HepG2 (cell line): ENCODE data around the gene CLEC11A. TPM values are rescaled to one million over a fixed set of nuclear protein-coding genes. Genes with fewer than 3 reads are reported as not detected.

Source experiments
- ATAC-seq: fragments of 200-7000 bp; cut with Tn5 transposase; 3 replicates; pipeline ENCODE4 v1.9.1; 2020; ENCODE audit warnings: mild to moderate bottlenecking, moderate library complexity
- BruUV-seq: library from RNA; stranded (reverse); fragments of 400-500 nt; replicated peaks from 2 replicates; lab custom pipeline; 2021; lab: Mats Ljungman, UMichigan
- CTCF ChIA-PET: fragments of 300-600 bp; formaldehyde crosslinking; extraction: SDS; loops from one replicate; lab custom pipeline; 2021; ENCODE audit warnings: low total read pairs, inconsistent platforms, low intra/inter-chr PET ratio; lab: Yijun Ruan, JAX
- POLR2A ChIA-PET: fragments of 350-600 bp; sonication (Branson Sonifier 250); formaldehyde crosslinking; loops from one replicate; lab custom pipeline; 2020; ENCODE audit warnings: antibody characterized with exemption, inconsistent platforms; lab: Yijun Ruan, JAX
- DNase-seq: peaks from one replicate; pipeline ENCODE4 v3.0.0-alpha.2; 2015; ENCODE audit warnings: low spot score
- FAIRE-seq: peaks from 3 replicates; lab custom pipeline; 2011; peaks lifted over from hg19 to GRCh38; lab: Jason Lieb, UNC
- H2AFZ ChIP-seq: one replicate; pipeline ENCODE4 v1.6.1; 2011; ENCODE audit warnings: low read length, inconsistent platforms
- H3K27ac ChIP-seq: fragments of 300-600 bp; 3 replicates; pipeline ENCODE4 v1.8.0; 2011; ENCODE audit warnings: mixed run types, mild to moderate bottlenecking, mixed read lengths, low read length, inconsistent platforms; ENCODE audit not compliant: insufficient read depth; ENCODE audit errors: extremely low read length
- H3K27me3 ChIP-seq, 2 experiments: fragments of 200-600 bp in 1 of 2; 2 replicates in 1 of 2; 3 replicates in 1 of 2; pipeline versions ENCODE4 v1.6.0 to v1.8.0; 2011; ENCODE audit warnings: low read length in 2 of 2, mild to moderate bottlenecking in 2 of 2, moderate library complexity in 2 of 2, inconsistent platforms in 1 of 2; ENCODE audit not compliant: insufficient read depth in 2 of 2, control insufficient read depth in 1 of 2
- H3K36me3 ChIP-seq, 2 experiments: fragments of 200-600 bp in 1 of 2; replicated peaks in 1 of 2; 2 replicates in 1 of 2; 3 replicates in 1 of 2; pipeline versions ENCODE4 v1.5.1 to v1.8.0; 2011; ENCODE audit warnings: low read length in 2 of 2, inconsistent platforms in 1 of 2; ENCODE audit not compliant: insufficient read depth in 2 of 2, control insufficient read depth in 1 of 2
- H3K4me1 ChIP-seq: 2 replicates; pipeline ENCODE4 v1.5.1; 2012; ENCODE audit warnings: low read length, inconsistent platforms; ENCODE audit not compliant: insufficient read depth
- H3K4me2 ChIP-seq: 2 replicates; pipeline ENCODE4 v1.6.0; 2011; ENCODE audit warnings: low read depth, low read length, inconsistent platforms
- H3K4me3 ChIP-seq, 3 experiments: fragments of 200-600 bp in 1 of 3; sonication (generic), shearing (Covaris generic) in 1 of 3; replicated peaks in 1 of 3; 2 replicates each; pipeline ENCODE4 v1.5.1; 2011 to 2016; ENCODE audit warnings: low read length in 3 of 3, inconsistent platforms in 2 of 3, low read depth in 2 of 3, mild to moderate bottlenecking in 2 of 3, control low read depth in 1 of 3, mixed read lengths in 1 of 3; ENCODE audit not compliant: insufficient read depth in 1 of 3
- H3K79me2 ChIP-seq: one replicate; pipeline ENCODE4 v1.6.1; 2011; ENCODE audit warnings: low read length, inconsistent platforms; ENCODE audit not compliant: insufficient read depth
- H3K9ac ChIP-seq: 2 replicates; pipeline ENCODE4 v1.6.0; 2011; ENCODE audit warnings: mild to moderate bottlenecking, low read depth, low read length, inconsistent platforms; ENCODE audit not compliant: insufficient read depth
- H3K9me3 ChIP-seq: 2 replicates; pipeline ENCODE4 v1.5.1; 2012; ENCODE audit warnings: mild to moderate bottlenecking, low read length
- H4K20me1 ChIP-seq: 2 replicates; pipeline ENCODE4 v1.6.0; 2011; ENCODE audit warnings: inconsistent platforms, mild to moderate bottlenecking, low read length, moderate library complexity; ENCODE audit not compliant: insufficient read depth
- ARID2 ChIP-seq: sonication (generic); formaldehyde crosslinking; IDR thresholded peaks from 2 replicates; pipeline ENCODE4 v1.8.1; 2022; ENCODE audit warnings: mild to moderate bottlenecking, missing genetic modification reagents, borderline replicate concordance
- ATM ChIP-seq: fragments of 450-650 bp; IDR thresholded peaks from 2 replicates; pipeline ENCODE4 v1.7.1; 2017; ENCODE audit warnings: mild to moderate bottlenecking, borderline replicate concordance
- ELF4 ChIP-seq: sonication (generic); formaldehyde crosslinking; IDR thresholded peaks from 2 replicates; pipeline ENCODE4 v1.5.0; 2020; ENCODE audit warnings: missing genetic modification reagents, mild to moderate bottlenecking, moderate library complexity, borderline replicate concordance
- HDAC1 ChIP-seq: sonication (generic); formaldehyde crosslinking; IDR thresholded peaks from 2 replicates; pipeline ENCODE4 v1.5.1; 2020; ENCODE audit warnings: mild to moderate bottlenecking, missing genetic modification reagents
- ZNF567 ChIP-seq: sonication (generic); formaldehyde crosslinking; IDR thresholded peaks from 2 replicates; pipeline ENCODE4 v1.8.1; 2023; ENCODE audit warnings: mild to moderate bottlenecking, missing genetic modification reagents, borderline replicate concordance
- WGBS: methylation state at CpG from one replicate; pipeline ENCODE4 v1.1.6; 2017; ENCODE audit warnings: low lambda C conversion rate; 5-methylcytosine and 5-hydroxymethylcytosine counted together
- in situ Hi-C: cut with HindIII; loops from 2 replicates; pipeline ENCODE4 v1.10.0; 2017; ENCODE audit warnings: low pct_unique_long_range_greater_than_20kb; ENCODE audit not compliant: extremely low pct_ligation_motif_present
- intact Hi-C: fragments of 100-400 bp; cut with micrococcal nuclease; formaldehyde crosslinking; loops from one replicate; pipeline ENCODE4 v1.10.0; 2022; ENCODE audit not compliant: unreplicated experiment
- polyA plus RNA-seq, 8 experiments: library from polyadenylated mRNA; depleted of rRNA in 3 of 8; stranded (reverse) in 7 of 8; unstranded in 1 of 8; fragments of >200 nt; fragmentation: Illumina TruSeq in 4 of 8; extraction: Trizol in 4 of 8; gene quantifications; 2 replicates each; pipeline versions ENCODE4 v1.2.1 to v1.2.3, GENCODE V29; 2011 to 2016; ENCODE audit warnings: low read depth in 4 of 8, missing spikeins in 1 of 8, mixed read lengths in 1 of 8; ENCODE audit not compliant: insufficient read depth in 1 of 8
- total RNA-seq, 5 experiments: library from RNA; depleted of rRNA; stranded (reverse); fragments of >200 nt; fragmentation: Illumina TruSeq; extraction: Trizol; gene quantifications; 2 replicates each; pipeline ENCODE4 v1.2.3, GENCODE V29; 2016; ENCODE audit warnings: low read depth in 1 of 5
- TF ChIP-seq, protein P1 (sequence below), 2 experiments: IDR thresholded peaks; 2 replicates each; pipeline ENCODE4 v1.6.1; 2011 to 2012; ENCODE audit warnings: low read length in 2 of 2, borderline replicate concordance in 1 of 2, low read depth in 1 of 2, mild to moderate bottlenecking in 1 of 2, moderate library complexity in 1 of 2

CLEC11A gene
- total and polyA plus RNA-seq, 2 of the 13 experiments (the other 11 are each of a cell fraction or from before 2014, with no cell fraction given) = not detected

DNA sequence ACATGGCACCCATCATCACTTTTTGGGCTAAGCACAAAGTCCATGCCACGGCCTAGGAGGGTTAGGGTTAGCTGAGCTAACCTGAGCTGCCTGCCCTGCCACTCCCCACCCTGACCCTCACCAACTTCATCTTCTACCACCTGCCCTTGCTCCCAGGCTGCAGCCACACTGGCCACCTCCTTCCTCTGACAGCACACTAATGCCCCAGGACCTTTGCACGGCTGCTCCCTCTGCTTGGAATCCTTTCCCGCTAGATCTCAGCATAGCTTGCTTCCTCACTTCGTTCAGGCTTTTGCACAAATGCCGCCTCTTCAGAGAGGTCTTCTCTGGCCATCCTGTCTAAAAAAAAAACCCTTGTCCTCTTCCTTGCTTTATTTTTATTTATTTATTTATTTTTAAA, 16.8 kb upstream of the CLEC11A start:
- H2AFZ ChIP-seq = no peak overlapping the region
- 0 out of 2 replicates have a peak, but pooled peaks cover 3% of the 10 kb centered on the region for H4K20me1 ChIP-seq
- no peak overlapping the region for H3K27ac ChIP-seq
- no peaks in the 10 kb centered on the region for H3K4me1 ChIP-seq
- in situ Hi-C loops = no loop called here
- ChIA-PET CTCF (no interaction called here), POLR2A (no interaction called here)
- H3K4me2 ChIP-seq = no peak overlapping the region
- 17% methylated on average over 5 of the region's 5 CpGs for WGBS
- FAIRE-seq (no peak), ATAC-seq (no peak)
- no peaks in the 10 kb centered on the region for H3K9me3 ChIP-seq
- BruUV-seq = no TSS peak
- peaks cover 7 to 33% of the 10 kb centered on the region in 2 experiments; a peak in 3 of 5 replicates for H3K27me3 ChIP-seq
- TF ChIP-seq ATM (no peak), ARID2 (CRISPR knock-in tag) (no peak), ZNF567 (CRISPR knock-in tag) (no peak), ELF4 (no peak), HDAC1 (CRISPR knock-in tag) (no peak)
- TF ChIP-seq, protein P1, sequence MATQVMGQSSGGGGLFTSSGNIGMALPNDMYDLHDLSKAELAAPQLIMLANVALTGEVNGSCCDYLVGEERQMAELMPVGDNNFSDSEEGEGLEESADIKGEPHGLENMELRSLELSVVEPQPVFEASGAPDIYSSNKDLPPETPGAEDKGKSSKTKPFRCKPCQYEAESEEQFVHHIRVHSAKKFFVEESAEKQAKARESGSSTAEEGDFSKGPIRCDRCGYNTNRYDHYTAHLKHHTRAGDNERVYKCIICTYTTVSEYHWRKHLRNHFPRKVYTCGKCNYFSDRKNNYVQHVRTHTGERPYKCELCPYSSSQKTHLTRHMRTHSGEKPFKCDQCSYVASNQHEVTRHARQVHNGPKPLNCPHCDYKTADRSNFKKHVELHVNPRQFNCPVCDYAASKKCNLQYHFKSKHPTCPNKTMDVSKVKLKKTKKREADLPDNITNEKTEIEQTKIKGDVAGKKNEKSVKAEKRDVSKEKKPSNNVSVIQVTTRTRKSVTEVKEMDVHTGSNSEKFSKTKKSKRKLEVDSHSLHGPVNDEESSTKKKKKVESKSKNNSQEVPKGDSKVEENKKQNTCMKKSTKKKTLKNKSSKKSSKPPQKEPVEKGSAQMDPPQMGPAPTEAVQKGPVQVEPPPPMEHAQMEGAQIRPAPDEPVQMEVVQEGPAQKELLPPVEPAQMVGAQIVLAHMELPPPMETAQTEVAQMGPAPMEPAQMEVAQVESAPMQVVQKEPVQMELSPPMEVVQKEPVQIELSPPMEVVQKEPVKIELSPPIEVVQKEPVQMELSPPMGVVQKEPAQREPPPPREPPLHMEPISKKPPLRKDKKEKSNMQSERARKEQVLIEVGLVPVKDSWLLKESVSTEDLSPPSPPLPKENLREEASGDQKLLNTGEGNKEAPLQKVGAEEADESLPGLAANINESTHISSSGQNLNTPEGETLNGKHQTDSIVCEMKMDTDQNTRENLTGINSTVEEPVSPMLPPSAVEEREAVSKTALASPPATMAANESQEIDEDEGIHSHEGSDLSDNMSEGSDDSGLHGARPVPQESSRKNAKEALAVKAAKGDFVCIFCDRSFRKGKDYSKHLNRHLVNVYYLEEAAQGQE (IDR thresholded peaks at IDR 0.05; ENCODE audit: borderline replicate concordance in 1 of 2, low read depth in 1 of 2, low read length in 2 of 2) = no peak
- TF ChIP-seq, all 625 proteins: peak for 0
- H3K79me2 ChIP-seq = no peaks in the 10 kb centered on the region
- H3K4me3 ChIP-seq = no peak overlapping the region
- H3K36me3 ChIP-seq = no peaks in the 10 kb centered on the region
- DNase-seq = no peak
- H3K9ac ChIP-seq = no peak overlapping the region
- intact Hi-C loops = no loop called here
